ENCODE results near the gene CD101. TPM values are rescaled to one million over a fixed set of nuclear protein-coding genes. Genes with fewer than 3 reads are reported as not detected.

Gene CD101
- total RNA-seq, 1 experiment from 2014 or later: 1.2 TPM

GRCh38 chr1:117026361-117026760 lies 24.8 kb downstream of the CD101 start:
- Histone ChIP-seq H3K9me2 (ENCODE audit: insufficient read depth) (no peaks in the 10 kb centered on the region), H3K36me3 (ENCODE audit: control insufficient read depth in 1 of 2, insufficient read depth in 2 of 2, low read length in 2 of 2) (no peaks in the 10 kb centered on the region), H3K79me2 (ENCODE audit: insufficient read depth, low read length) (no peaks in the 10 kb centered on the region), H3K9ac (ENCODE audit: low read length) (no peak overlapping the region), H3K9me3 (ENCODE audit: control insufficient read depth in 1 of 2, insufficient read depth in 1 of 2, low read depth in 1 of 2, low read length in 2 of 2) (no peaks in the 10 kb centered on the region), H3K27ac (ENCODE audit: low read depth, low read length) (no peak overlapping the region), H3K4me3 (replicated peaks in 1 of 2; ENCODE audit: low read depth in 1 of 2, low read length in 2 of 2) (no peak overlapping the region), H3K4me1 (ENCODE audit: control insufficient read depth in 1 of 2, insufficient read depth in 2 of 2, low read length in 2 of 2) (no peaks in the 10 kb centered on the region), H3K27me3 (ENCODE audit: insufficient read depth, low read length) (no peaks in the 10 kb centered on the region), H2AFZ (ENCODE audit: low read depth, low read length, poor library complexity, severe bottlenecking) (no peak overlapping the region), H4K20me1 (ENCODE audit: insufficient read depth) (no peaks in the 10 kb centered on the region), H3K4me2 (ENCODE audit: low read length) (no peak overlapping the region)
- DNase-seq (ENCODE audit: low read depth, low spot score) (no peak), ATAC-seq (no peak)
- no TSS peak for BruUV-seq (replicated peaks)
- ChIA-PET POLR2A (no interaction called here), CTCF (no interaction called here), RAD21 (ENCODE audit: low non-redundant PET in 1 of 2, low total read pairs in 2 of 2, uncharacterized antibody in 2 of 2, unreplicated experiment in 2 of 2) (no interaction called here)
- intact Hi-C loops (cut with micrococcal nuclease): no loop called here
- TF ChIP-seq FOSL1 (IDR thresholded peaks at IDR 0.05; ENCODE audit: low read depth) (no peak), ELF1 (IDR thresholded peaks at IDR 0.05; ENCODE audit: borderline replicate concordance, low read depth) (no peak), CTCF (IDR thresholded peaks at IDR 0.05 in 2 of 3, conservative IDR thresholded peaks at IDR 0.05 in 1 of 3; ENCODE audit: borderline replicate concordance in 1 of 3, insufficient read depth in 1 of 3, low read depth in 2 of 3, low read length in 2 of 3) (no peak), CBX3 (IDR thresholded peaks at IDR 0.05; ENCODE audit: low read depth) (no peak), SP1 (IDR thresholded peaks at IDR 0.05; ENCODE audit: low read depth) (no peak), ZBTB33 (IDR thresholded peaks at IDR 0.05; ENCODE audit: extremely low read depth, insufficient replicate concordance, low read length) (no peak), ZFX (IDR thresholded peaks at IDR 0.05) (no peak), EZH2phosphoT487 (IDR thresholded peaks at IDR 0.05; ENCODE audit: borderline replicate concordance) (no peak), EGR1 (IDR thresholded peaks at IDR 0.05; ENCODE audit: low read depth) (no peak), CEBPB (IDR thresholded peaks at IDR 0.05; ENCODE audit: low read depth) (no peak), JUND (IDR thresholded peaks at IDR 0.05) (no peak), SIN3A (IDR thresholded peaks at IDR 0.05; ENCODE audit: low read depth) (no peak), MAX (IDR thresholded peaks at IDR 0.05) (no peak), REST (IDR thresholded peaks at IDR 0.05; ENCODE audit: low read depth) (no peak), POLR2A (IDR thresholded peaks at IDR 0.05; ENCODE audit: borderline replicate concordance, extremely low read depth, insufficient read depth, insufficient read length) (no peak), SRF (IDR thresholded peaks at IDR 0.05; ENCODE audit: low read depth) (no peak), RAD21 (IDR thresholded peaks at IDR 0.05; ENCODE audit: low read depth) (no peak), TCF7L2 (IDR thresholded peaks at IDR 0.05; ENCODE audit: borderline replicate concordance, extremely low read depth, insufficient read depth, insufficient read length) (no peak)
